BJ (cell line): ENCODE measurements around the gene TKTL1. TPM values are rescaled to one million over a fixed set of nuclear protein-coding genes. Genes with fewer than 3 reads are reported as not detected.

Experiments
- CTCF ChIA-PET: fragments of 350-600 bp; formaldehyde crosslinking; extraction: SDS; loops from one replicate; lab custom pipeline; 2021; ENCODE audit warnings: antibody characterized with exemption, inconsistent platforms; lab: Yijun Ruan, JAX
- POLR2A ChIA-PET: fragments of 300-600 bp; sonication (Branson Sonifier 250); formaldehyde crosslinking; extraction: SDS; loops from one replicate; lab custom pipeline; 2021; ENCODE audit warnings: antibody characterized with exemption; lab: Charles Lee
- DNase-seq: peaks from one replicate; pipeline ENCODE4 v3.0.0-alpha.2; 2011; ENCODE audit warnings: low read depth
- H3K27me3 ChIP-seq: 2 replicates; pipeline ENCODE4 v1.6.0; 2011; ENCODE audit warnings: low read length; ENCODE audit not compliant: control insufficient read depth, insufficient read depth
- H3K36me3 ChIP-seq: 2 replicates; pipeline ENCODE4 v1.5.1; 2011; ENCODE audit warnings: low read length; ENCODE audit not compliant: control insufficient read depth, insufficient read depth
- H3K4me3 ChIP-seq: 2 replicates; pipeline ENCODE4 v1.5.1; 2011; ENCODE audit warnings: low read depth, mild to moderate bottlenecking, control low read depth, low read length
- CTCF ChIP-seq: IDR thresholded peaks from 2 replicates; pipeline ENCODE4 v1.5.1; 2011; ENCODE audit warnings: low read depth, mild to moderate bottlenecking, control low read depth, inconsistent platforms, low read length, moderate library complexity; ENCODE audit not compliant: insufficient read depth
- polyA plus RNA-seq: library from polyadenylated mRNA; depleted of rRNA; stranded (reverse); fragments of >200 nt; gene quantifications from 2 replicates; pipeline ENCODE4 v1.2.3, GENCODE V29; 2011

TKTL1 gene
- polyA plus RNA-seq, 1 experiment = not detected

- Histone ChIP-seq H3K36me3 (no peaks in the 10 kb centered on the region), H3K27me3 (0 out of 2 replicates have a peak, but pooled peaks cover 1% of the 10 kb centered on the region), H3K4me3 (no peak overlapping the region)
- ChIA-PET CTCF (no interaction called here), POLR2A (interaction anchor here (0.5 kb wide), 1 partner anchor 56 kb away, joined by 7 read pairs; no protein-coding TSS in a partner anchor)
- TF ChIP-seq CTCF = no peak
- DNase-seq = no peak
Measured at GRCh38 chrX:154313147-154313546, 17.6 kb downstream of the TKTL1 start.

DNA sequence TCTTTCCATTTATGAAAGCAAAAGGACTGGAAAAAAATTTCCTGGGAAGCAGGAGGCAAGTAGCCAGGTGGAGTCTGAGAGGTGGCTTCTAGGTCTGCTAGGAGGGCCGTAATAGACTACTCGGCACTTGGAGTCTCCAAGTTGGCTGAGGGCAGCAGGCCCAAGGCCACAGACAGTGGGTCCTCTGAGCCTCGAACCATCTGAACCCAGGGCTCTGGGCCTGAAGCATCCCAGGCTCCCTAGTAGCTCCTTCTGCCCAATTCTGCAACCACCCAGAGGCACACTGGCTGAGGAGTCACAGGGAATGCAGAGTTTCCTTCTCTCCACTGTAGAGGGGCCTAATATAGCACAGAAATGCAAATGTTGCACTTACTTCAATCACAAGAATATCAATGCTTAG, 19.8 kb downstream of the TKTL1 start:
- H3K36me3 ChIP-seq = no peaks in the 10 kb centered on the region
- POLR2A ChIA-PET = no interaction called here
- TF ChIP-seq CTCF = no peak
- H3K27me3 ChIP-seq = peaks cover 7% of the 10 kb centered on the region
- CTCF ChIA-PET = interaction anchor here (4.2 kb wide), 1 partner anchor 12 kb away, joined by 25 read pairs; no protein-coding TSS in a partner anchor
- DNase-seq = no peak
- no peak overlapping the region for H3K4me3 ChIP-seq

GRCh38 chrX:154317391-154317995, 21.9 kb downstream of the TKTL1 start:
- no peaks in the 10 kb centered on the region for H3K36me3 ChIP-seq
- peaks cover 6% of the 10 kb centered on the region for H3K27me3 ChIP-seq
- DNase-seq = no peak
- ChIA-PET CTCF (interaction anchor here (1.5 to 4.2 kb wide), 3 partner anchors 9 to 13 kb away, joined by 3 to 25 read pairs (median 4); no protein-coding TSS in a partner anchor), POLR2A (no interaction called here)
- peak; percentile 59 for TF ChIP-seq CTCF
- no peak overlapping the region for H3K4me3 ChIP-seq

DNA sequence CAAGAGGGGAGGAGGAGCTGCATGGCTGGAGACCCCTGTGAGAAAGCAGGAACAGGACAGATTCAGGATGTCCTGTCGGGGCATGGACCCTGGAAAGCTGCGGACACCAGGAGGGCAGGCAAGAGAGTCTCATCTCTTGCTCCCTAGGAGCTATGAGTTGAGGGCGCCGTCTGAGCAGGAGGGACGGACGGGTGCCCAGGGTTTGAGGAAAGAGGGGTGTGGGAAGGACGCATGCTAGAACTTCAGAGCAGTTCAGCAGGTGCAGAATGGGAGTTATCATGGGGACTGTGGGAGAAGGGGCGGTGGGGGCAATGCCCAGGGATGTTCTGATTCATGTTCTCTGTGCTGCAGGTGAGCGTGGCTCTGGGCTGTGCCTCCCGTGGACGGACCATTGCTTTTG, 24.8 kb downstream of the TKTL1 start:
- no peak overlapping the region for H3K4me3 ChIP-seq
- peaks cover 11% of the 10 kb centered on the region for H3K27me3 ChIP-seq
- ChIA-PET CTCF (no interaction called here), POLR2A (no interaction called here)
- no peak for TF ChIP-seq CTCF
- DNase-seq = no peak
- no peaks in the 10 kb centered on the region for H3K36me3 ChIP-seq

- TF ChIP-seq CTCF = no peak
- peaks cover 12% of the 10 kb centered on the region for H3K27me3 ChIP-seq
- ChIA-PET POLR2A (no interaction called here), CTCF (no interaction called here)
- H3K36me3 ChIP-seq = no peaks in the 10 kb centered on the region
- no peak overlapping the region for H3K4me3 ChIP-seq
- no peak for DNase-seq
Measured at GRCh38 chrX:154321152-154321551, 25.6 kb downstream of the TKTL1 start.
